Activated naive CD4-positive, alpha-beta T cell treated with anti-CD3 and anti-CD28 coated beads for 36 hours (primary cell): Measurements from ENCODE around the gene ZNF831. TPM values are rescaled to one million over a fixed set of nuclear protein-coding genes. Genes with fewer than 3 reads are reported as not detected.

ENCODE experiments used
- CTCF ChIA-PET: fragments of 350-600 bp; sonication (Branson Sonifier 250); formaldehyde crosslinking; loops from one replicate; lab custom pipeline; 2021; ENCODE audit warnings: antibody characterized with exemption; lab: Charles Lee
- DNase-seq: peaks from one replicate; pipeline ENCODE4 v3.0.0-alpha.2; 2020
- H3K27ac Mint-ChIP-seq: one replicate; pipeline ENCODE4 v1.8.0; 2021; ENCODE audit warnings: mild to moderate bottlenecking, mixed read lengths
- H3K27me3 Mint-ChIP-seq: one replicate; pipeline ENCODE4 v1.8.0; 2021; ENCODE audit warnings: low read depth, mixed read lengths
- H3K36me3 Mint-ChIP-seq: one replicate; pipeline ENCODE4 v1.8.0; 2021; ENCODE audit warnings: low read depth, mixed read lengths
- H3K4me1 Mint-ChIP-seq: one replicate; pipeline ENCODE4 v1.8.0; 2021; ENCODE audit warnings: low read depth, mixed read lengths
- H3K4me3 Mint-ChIP-seq: one replicate; pipeline ENCODE4 v1.8.0; 2021; ENCODE audit warnings: mild to moderate bottlenecking, moderate library complexity, mixed read lengths
- H3K9me3 Mint-ChIP-seq: one replicate; pipeline ENCODE4 v1.8.0; 2021; ENCODE audit warnings: mixed read lengths
- intact Hi-C: fragments of 100-400 bp; cut with micrococcal nuclease; formaldehyde crosslinking; loops from one replicate; pipeline ENCODE4 v1.15.1; 2023
- total RNA-seq, 2 experiments: library from RNA; stranded (reverse); gene quantifications; one replicate each; pipeline ENCODE4 v1.2.3, GENCODE V29; 2021

Gene ZNF831
- total RNA-seq, 2 experiments from 2014 or later, result 5.1 to 6.0 TPM

- H3K4me3 Mint-ChIP-seq, result no peak overlapping the region
- H3K27ac Mint-ChIP-seq, result no peak overlapping the region
- intact Hi-C loops, result no loop called here
- peak; percentile 23 for DNase-seq
- CTCF ChIA-PET, result no interaction called here
- H3K4me1 Mint-ChIP-seq, result peaks cover 21% of the 10 kb centered on the region
- H3K36me3 Mint-ChIP-seq, result no peaks in the 10 kb centered on the region
- H3K9me3 Mint-ChIP-seq, result no peaks in the 10 kb centered on the region
- no peaks in the 10 kb centered on the region for H3K27me3 Mint-ChIP-seq
Observed at GRCh38 chr20:59273739-59274357, 110.2 kb downstream of the ZNF831 start.

GRCh38 chr20:59276938-59277337 is 113.3 kb downstream of the ZNF831 start:
- Mint-ChIP-seq H3K27me3 (no peaks in the 10 kb centered on the region), H3K36me3 (no peaks in the 10 kb centered on the region), H3K27ac (no peak overlapping the region), H3K4me1 (peaks cover 15% of the 10 kb centered on the region), H3K9me3 (no peaks in the 10 kb centered on the region), H3K4me3 (no peak overlapping the region)
- intact Hi-C loops, result no loop called here
- no peak for DNase-seq
- CTCF ChIA-PET, result interaction anchor here (0.6 kb wide), 1 partner anchor 339 kb away, joined by 3 read pairs; no protein-coding TSS in a partner anchor

- intact Hi-C loops, result no loop called here
Observed at GRCh38 chr20:59284470-59284869, 120.8 kb downstream of the ZNF831 start.

DNA sequence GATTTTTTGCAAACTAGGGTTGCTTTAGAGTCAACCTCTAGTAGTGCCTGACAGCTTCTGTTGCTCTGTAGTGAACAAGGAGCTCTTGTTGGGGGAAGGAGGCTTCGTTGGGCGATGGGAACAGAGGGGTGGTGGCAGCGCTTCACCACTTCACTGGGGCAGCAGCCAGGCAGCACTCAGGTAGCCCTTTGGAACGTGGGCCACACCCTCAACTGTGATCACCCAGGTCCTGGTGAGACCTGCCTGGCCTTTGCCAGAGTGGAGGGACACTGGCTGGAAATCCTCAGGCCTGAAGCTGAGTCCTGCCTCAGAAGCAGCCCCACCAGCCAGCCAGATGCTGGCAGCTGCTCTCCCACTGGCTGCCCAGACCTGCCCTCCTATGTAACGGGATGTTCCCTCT is 126.4 kb downstream of the ZNF831 start:
- H3K4me1 Mint-ChIP-seq, result no peaks in the 10 kb centered on the region
- CTCF ChIA-PET, result no interaction called here
- no peaks in the 10 kb centered on the region for H3K9me3 Mint-ChIP-seq
- intact Hi-C loops, result no loop called here
- no peaks in the 10 kb centered on the region for H3K27me3 Mint-ChIP-seq
- no peak overlapping the region for H3K4me3 Mint-ChIP-seq
- no peaks in the 10 kb centered on the region for H3K36me3 Mint-ChIP-seq
- H3K27ac Mint-ChIP-seq, result no peak overlapping the region
- no peak for DNase-seq

More at GRCh38 chr20:59284470-59284869, 120.8 kb downstream of the ZNF831 start:
- DNase-seq, result no peak
- Mint-ChIP-seq H3K27me3 (no peaks in the 10 kb centered on the region), H3K4me1 (no peaks in the 10 kb centered on the region), H3K4me3 (no peak overlapping the region), H3K9me3 (no peaks in the 10 kb centered on the region), H3K27ac (no peak overlapping the region), H3K36me3 (no peaks in the 10 kb centered on the region)
- CTCF ChIA-PET, result interaction anchor here (0.5 to 0.9 kb wide), 3 partner anchors 17 to 77 kb away, joined by 3 to 4 read pairs (median 3); no protein-coding TSS in a partner anchor

GRCh38 chr20:59291740-59292383 is 128.2 kb downstream of the ZNF831 start:
- Mint-ChIP-seq H3K9me3 (no peaks in the 10 kb centered on the region), H3K27me3 (no peaks in the 10 kb centered on the region)
- CTCF ChIA-PET, result no interaction called here

DNA sequence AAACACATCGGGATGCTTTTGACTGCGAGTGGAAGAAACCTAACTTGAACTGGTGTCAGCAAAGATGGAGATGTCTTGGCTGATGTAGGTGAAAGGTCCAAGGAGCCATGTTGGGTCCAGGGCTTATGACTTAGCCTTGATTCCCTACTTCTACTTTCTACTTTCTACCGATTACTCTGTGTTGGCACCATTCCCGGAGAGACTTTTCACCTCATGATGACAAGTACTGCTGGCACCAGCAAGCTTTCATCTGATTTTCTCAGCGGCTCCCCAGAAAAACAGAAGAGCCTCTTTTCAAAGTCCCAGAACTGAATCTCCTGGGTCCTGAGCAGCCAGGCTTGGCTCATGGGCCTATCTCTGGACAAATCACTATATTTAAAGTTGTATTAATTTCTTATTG is 131.9 kb downstream of the ZNF831 start:
- CTCF ChIA-PET, result no interaction called here
- H3K36me3 Mint-ChIP-seq, result no peaks in the 10 kb centered on the region
- peaks cover 11% of the 10 kb centered on the region for H3K27me3 Mint-ChIP-seq

More at GRCh38 chr20:59291740-59292383, 128.2 kb downstream of the ZNF831 start:
- Mint-ChIP-seq H3K36me3 (no peaks in the 10 kb centered on the region), H3K27ac (no peak overlapping the region), H3K4me3 (no peak overlapping the region), H3K4me1 (no peaks in the 10 kb centered on the region)
- intact Hi-C loops, result no loop called here
- no peak for DNase-seq

GRCh38 chr20:59297686-59298085 is 134.1 kb downstream of the ZNF831 start:
- Mint-ChIP-seq H3K27ac (no peak overlapping the region), H3K9me3 (no peaks in the 10 kb centered on the region), H3K27me3 (peaks cover 14% of the 10 kb centered on the region), H3K4me1 (no peaks in the 10 kb centered on the region), H3K4me3 (no peak overlapping the region), H3K36me3 (no peaks in the 10 kb centered on the region)
- DNase-seq, result no peak
- CTCF ChIA-PET, result no interaction called here
- intact Hi-C loops, result no loop called here

More for the DNA sequence above, 131.9 kb downstream of the ZNF831 start:
- H3K27ac Mint-ChIP-seq, result no peak overlapping the region
- H3K9me3 Mint-ChIP-seq, result no peaks in the 10 kb centered on the region
- intact Hi-C loops, result no loop called here
- no peaks in the 10 kb centered on the region for H3K4me1 Mint-ChIP-seq
- no peak overlapping the region for H3K4me3 Mint-ChIP-seq
- DNase-seq, result no peak

DNA sequence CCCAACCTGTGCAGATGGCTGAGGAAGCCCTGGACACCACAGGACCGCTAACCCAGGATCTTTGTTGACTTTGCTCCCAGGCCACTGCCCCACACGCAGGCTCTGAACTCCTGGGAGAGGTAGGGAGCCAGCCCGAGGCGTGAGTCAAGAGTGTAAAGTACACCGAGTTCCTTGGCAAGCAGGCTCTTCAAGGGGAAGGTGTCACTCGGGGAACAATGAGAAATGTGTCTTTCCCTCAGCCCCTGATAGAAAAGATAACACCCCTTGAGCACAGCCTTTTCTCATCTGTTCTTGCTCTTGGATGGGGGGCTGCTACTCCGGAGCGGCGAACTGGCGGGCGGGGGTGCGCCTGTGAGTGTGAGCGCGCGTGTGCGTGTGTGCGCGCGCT is 136.3 kb downstream of the ZNF831 start:
- intact Hi-C loops, result no loop called here
- H3K27me3 Mint-ChIP-seq, result peaks cover 14% of the 10 kb centered on the region
- CTCF ChIA-PET, result interaction anchor here (1.0 kb wide), 1 partner anchor 33 kb away, joined by 5 read pairs; no protein-coding TSS in a partner anchor

DNA sequence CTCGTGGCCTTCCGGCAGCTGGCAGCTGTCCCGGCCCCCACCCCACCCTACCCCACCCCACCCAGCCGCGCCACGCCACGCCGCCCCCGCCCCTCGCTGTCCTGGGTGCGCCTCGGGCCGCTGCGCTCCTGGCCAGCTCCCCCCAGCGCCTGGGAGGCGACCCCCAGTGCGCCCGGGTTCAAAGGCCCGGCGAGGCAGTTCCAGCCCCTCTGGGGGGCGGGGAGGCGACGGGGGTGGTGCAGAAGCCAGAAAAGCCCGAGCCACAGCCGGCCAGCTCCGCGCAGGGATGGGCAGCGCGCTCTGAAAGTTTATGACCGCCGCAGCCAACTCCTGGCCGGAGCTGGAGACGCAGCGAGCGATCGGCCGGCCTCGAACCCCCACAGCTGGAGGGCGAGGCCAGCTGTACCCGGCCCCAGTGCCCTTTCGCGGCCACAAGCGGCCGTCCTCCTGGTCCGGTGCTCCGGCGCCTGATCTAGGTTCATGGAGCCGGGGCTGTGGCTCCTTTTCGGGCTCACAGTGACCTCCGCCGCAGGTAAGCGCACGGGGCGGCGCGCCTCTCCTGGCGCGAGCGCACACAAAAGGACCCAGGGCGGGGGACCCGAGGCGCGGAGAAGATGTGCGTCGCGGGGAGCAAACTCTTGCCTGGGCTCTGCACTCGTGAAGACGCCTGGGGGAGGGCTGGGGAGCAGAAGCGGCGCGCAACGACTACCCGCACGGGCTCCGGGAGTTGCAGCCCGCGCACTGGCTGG is 136.9 kb downstream of the ZNF831 start, which contains the start of gene EDN3:
Gene EDN3, plus strand, starts transcription at position 279 of the 749 bp plus-strand sequence. Its CDS starts 202 bp downstream, at position 481.
- Mint-ChIP-seq H3K36me3 (no peaks in the 10 kb centered on the region), H3K4me1 (peaks cover 2% of the 10 kb centered on the region), H3K27me3 (peaks cover 14% of the 10 kb centered on the region), H3K27ac (no peak within 1 kb of the TSS), H3K9me3 (no peaks in the 10 kb centered on the region), H3K4me3 (no peak within 1 kb of the TSS)
- DNase-seq, result no peak
- intact Hi-C loops, result no loop called here
- CTCF ChIA-PET, result no interaction called here

More for the DNA sequence above, 136.3 kb downstream of the ZNF831 start:
- no peak overlapping the region for H3K4me3 Mint-ChIP-seq
- H3K9me3 Mint-ChIP-seq, result no peaks in the 10 kb centered on the region
- no peak for DNase-seq
- no peak overlapping the region for H3K27ac Mint-ChIP-seq
- no peaks in the 10 kb centered on the region for H3K36me3 Mint-ChIP-seq
- peaks cover 2% of the 10 kb centered on the region for H3K4me1 Mint-ChIP-seq

DNA sequence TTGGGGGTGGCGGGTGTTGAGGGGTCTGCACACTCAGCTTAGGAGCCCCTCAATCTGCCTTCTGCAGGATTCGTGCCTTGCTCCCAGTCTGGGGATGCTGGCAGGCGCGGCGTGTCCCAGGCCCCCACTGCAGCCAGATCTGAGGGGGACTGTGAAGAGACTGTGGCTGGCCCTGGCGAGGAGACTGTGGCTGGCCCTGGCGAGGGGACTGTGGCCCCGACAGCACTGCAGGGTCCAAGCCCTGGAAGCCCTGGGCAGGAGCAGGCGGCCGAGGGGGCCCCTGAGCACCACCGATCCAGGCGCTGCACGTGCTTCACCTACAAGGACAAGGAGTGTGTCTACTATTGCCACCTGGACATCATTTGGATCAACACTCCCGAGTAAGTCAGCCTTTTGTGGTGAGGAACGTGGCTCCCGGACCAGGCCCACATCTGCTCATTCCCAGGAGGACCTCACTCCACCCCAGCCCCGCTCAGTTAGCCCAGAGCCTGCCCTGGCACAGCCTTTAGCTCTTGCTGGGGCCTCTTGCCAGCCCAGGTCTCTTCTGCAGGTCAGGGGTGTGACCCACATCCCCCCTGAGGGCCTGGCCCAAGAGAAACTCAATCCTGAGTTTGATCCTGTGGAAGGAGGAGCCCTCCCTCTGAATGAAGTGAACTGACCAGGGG is 137.9 kb downstream of the ZNF831 start:
- Mint-ChIP-seq H3K4me1 (peaks cover 2% of the 10 kb centered on the region), H3K27me3 (peaks cover 14% of the 10 kb centered on the region), H3K4me3 (no peak overlapping the region), H3K9me3 (no peaks in the 10 kb centered on the region), H3K36me3 (no peaks in the 10 kb centered on the region), H3K27ac (no peak overlapping the region)
- no peak for DNase-seq
- CTCF ChIA-PET, result no interaction called here
- intact Hi-C loops, result no loop called here

GRCh38 chr20:59305908-59306655 is 142.5 kb downstream of the ZNF831 start:
- peaks cover 3% of the 10 kb centered on the region for H3K27me3 Mint-ChIP-seq
- H3K27ac Mint-ChIP-seq, result no peak overlapping the region
- intact Hi-C loops, result no loop called here
- no peaks in the 10 kb centered on the region for H3K9me3 Mint-ChIP-seq
- no peak overlapping the region for H3K4me3 Mint-ChIP-seq
- peaks cover 2% of the 10 kb centered on the region for H3K4me1 Mint-ChIP-seq
- CTCF ChIA-PET, result no interaction called here
- no peak for DNase-seq
- no peaks in the 10 kb centered on the region for H3K36me3 Mint-ChIP-seq
